GM12873 (cell line): ENCODE results near the gene ADAMTS7.

Experiments used
- TF ChIP-seq, protein P1 (sequence below): IDR thresholded peaks from 2 replicates; pipeline ENCODE4 v1.5.1; 2012; ENCODE audit warnings: low read depth, mild to moderate bottlenecking, moderate library complexity, low read length, control low read depth; ENCODE audit not compliant: insufficient read depth; ENCODE audit errors: missing control alignments

ADAMTS7 gene

GRCh38 chr15:78778422-78778821, 32.8 kb downstream of the ADAMTS7 start:
- TF ChIP-seq, protein P1, sequence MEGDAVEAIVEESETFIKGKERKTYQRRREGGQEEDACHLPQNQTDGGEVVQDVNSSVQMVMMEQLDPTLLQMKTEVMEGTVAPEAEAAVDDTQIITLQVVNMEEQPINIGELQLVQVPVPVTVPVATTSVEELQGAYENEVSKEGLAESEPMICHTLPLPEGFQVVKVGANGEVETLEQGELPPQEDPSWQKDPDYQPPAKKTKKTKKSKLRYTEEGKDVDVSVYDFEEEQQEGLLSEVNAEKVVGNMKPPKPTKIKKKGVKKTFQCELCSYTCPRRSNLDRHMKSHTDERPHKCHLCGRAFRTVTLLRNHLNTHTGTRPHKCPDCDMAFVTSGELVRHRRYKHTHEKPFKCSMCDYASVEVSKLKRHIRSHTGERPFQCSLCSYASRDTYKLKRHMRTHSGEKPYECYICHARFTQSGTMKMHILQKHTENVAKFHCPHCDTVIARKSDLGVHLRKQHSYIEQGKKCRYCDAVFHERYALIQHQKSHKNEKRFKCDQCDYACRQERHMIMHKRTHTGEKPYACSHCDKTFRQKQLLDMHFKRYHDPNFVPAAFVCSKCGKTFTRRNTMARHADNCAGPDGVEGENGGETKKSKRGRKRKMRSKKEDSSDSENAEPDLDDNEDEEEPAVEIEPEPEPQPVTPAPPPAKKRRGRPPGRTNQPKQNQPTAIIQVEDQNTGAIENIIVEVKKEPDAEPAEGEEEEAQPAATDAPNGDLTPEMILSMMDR: no peak

DNA sequence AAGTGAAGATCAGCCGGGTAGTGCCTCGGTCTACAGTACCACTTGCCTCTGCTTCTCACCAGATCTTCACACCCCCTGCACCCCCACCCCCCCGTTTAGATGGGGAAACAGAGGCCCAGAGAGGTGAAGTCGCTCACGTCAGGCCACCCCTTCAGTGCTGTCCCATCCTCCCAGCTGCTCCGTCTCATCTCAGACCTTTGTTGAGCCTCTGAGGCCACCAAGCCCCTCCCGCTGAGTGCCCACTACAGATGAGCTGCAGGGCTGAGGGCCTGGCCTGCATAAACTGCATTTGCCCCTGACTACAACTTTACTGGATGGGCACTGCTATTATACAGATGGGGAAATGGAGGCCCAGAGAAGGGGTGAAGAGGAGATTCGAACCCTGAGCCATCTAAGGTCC, 35.8 kb downstream of the ADAMTS7 start:
- TF ChIP-seq, protein P1: no peak

DNA sequence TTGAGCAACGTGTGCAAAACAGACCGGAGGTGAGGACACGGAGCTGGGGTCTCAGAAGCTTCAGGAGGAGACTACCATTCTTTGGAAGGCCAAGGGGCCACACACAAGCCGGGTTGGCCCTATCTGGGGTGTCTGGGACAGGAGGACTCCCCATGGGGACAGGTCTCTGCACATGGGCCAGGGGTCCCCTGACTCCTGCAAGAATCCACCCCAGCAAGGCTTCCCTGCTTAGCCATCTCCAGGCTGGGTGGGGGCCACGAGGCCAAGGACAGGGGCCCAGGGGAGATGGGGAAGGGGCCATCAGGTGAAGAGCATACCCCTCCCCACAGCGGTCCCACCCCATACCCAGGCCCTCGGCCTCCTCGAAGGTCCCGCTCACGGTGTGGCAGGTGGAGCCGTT, 38.5 kb downstream of the ADAMTS7 start:
- TF ChIP-seq, protein P1: no peak

GRCh38 chr15:78768531-78769408, 42.5 kb downstream of the ADAMTS7 start:
- TF ChIP-seq, protein P1: no peak

DNA sequence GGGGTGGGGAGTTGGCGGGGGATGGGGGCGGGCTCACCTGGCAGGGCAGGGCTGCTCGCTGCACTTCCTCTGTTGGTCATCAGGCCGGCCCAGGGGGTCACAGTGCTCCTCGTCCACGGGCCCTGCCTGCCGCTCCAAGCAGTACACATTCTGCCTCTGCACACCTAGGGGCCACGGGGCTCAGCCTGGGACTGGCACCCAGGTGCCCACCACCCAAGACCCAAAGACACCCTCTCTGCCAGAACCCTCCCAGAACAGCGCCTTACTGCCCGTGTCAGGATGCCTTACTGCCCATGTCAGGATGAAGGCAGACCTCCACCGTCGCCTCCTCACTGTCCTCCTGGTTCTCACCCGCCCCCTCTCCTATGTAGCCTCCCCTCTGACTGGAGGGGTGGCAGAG, 43.2 kb downstream of the ADAMTS7 start:
- TF ChIP-seq, protein P1: no peak

- TF ChIP-seq, protein P1: peak; percentile 2
Observed at GRCh38 chr15:78767331-78767951, 43.8 kb downstream of the ADAMTS7 start.

GRCh38 chr15:78766041-78766440, 45.2 kb downstream of the ADAMTS7 start:
- TF ChIP-seq, protein P1: no peak
